ENCODE results near the gene SPDYE17. TPM values are rescaled to one million over a fixed set of nuclear protein-coding genes. Genes with fewer than 3 reads are reported as not detected.
"Not testable (repeated sequence)": the region's sequence is repeated elsewhere in the genome, so short reads cannot be mapped to it uniquely, and the experiment has no call there.

SPDYE17 gene
- total and polyA plus RNA-seq, 5 donors: not detected

GRCh38 chr7:77010074-77010680 is 22.0 kb downstream of the SPDYE17 start:
- H3K27me3 ChIP-seq (ENCODE audit: control insufficient read depth, insufficient read depth); H3K27ac ChIP-seq (ENCODE audit: low read length); ATAC-seq; DNase-seq; H3K9me3 ChIP-seq (ENCODE audit: control insufficient read depth, low read length); H3K4me3 ChIP-seq (ENCODE audit: low read length); intact Hi-C loops (cut with DNase I); H3K4me1 ChIP-seq (ENCODE audit: control insufficient read depth, insufficient read depth, low read length): not testable (repeated sequence)
- WGBS: 88% methylated on average over 11 of the region's 16 CpGs

- peak; percentile 77 to 84 for ATAC-seq
- H3K27me3 ChIP-seq (ENCODE audit: control insufficient read depth, insufficient read depth); H3K4me1 ChIP-seq (ENCODE audit: control insufficient read depth, insufficient read depth, low read length); H3K9me3 ChIP-seq (ENCODE audit: control insufficient read depth, low read length); H3K27ac ChIP-seq (ENCODE audit: low read length); H3K4me3 ChIP-seq (ENCODE audit: low read length); intact Hi-C loops (cut with DNase I): not testable (repeated sequence)
- DNase-seq: peak; percentile 77 to 94 (median 91)
- WGBS: 53% methylated on average over 10 of the region's 10 CpGs
Measured at GRCh38 chr7:77008000-77008399, 24.2 kb downstream of the SPDYE17 start.

- H3K4me1 ChIP-seq (ENCODE audit: control insufficient read depth, insufficient read depth, low read length); intact Hi-C loops (cut with DNase I); H3K27me3 ChIP-seq (ENCODE audit: control insufficient read depth, insufficient read depth); H3K4me3 ChIP-seq (ENCODE audit: low read length); H3K27ac ChIP-seq (ENCODE audit: low read length); H3K9me3 ChIP-seq (ENCODE audit: control insufficient read depth, low read length): not testable (repeated sequence)
- ATAC-seq: peak; percentile 65 to 71
- peak in 1 of 3 donors; percentile 42 for DNase-seq
- WGBS: 92% methylated on average over 11 of the region's 22 CpGs
Measured at GRCh38 chr7:77006127-77007110, 25.7 kb downstream of the SPDYE17 start.

GRCh38 chr7:77005461-77006057 is 26.6 kb downstream of the SPDYE17 start:
- DNase-seq; H3K4me1 ChIP-seq (ENCODE audit: control insufficient read depth, insufficient read depth, low read length); H3K4me3 ChIP-seq (ENCODE audit: low read length); H3K27me3 ChIP-seq (ENCODE audit: control insufficient read depth, insufficient read depth); intact Hi-C loops (cut with DNase I); H3K27ac ChIP-seq (ENCODE audit: low read length); H3K9me3 ChIP-seq (ENCODE audit: control insufficient read depth, low read length): not testable (repeated sequence)
- WGBS: 87% methylated on average over 22 of the region's 27 CpGs
- peak in 1 of 2 donors; percentile 10 for ATAC-seq

GRCh38 chr7:77004151-77004550 is 28.0 kb downstream of the SPDYE17 start:
- H3K4me3 ChIP-seq (ENCODE audit: low read length); H3K4me1 ChIP-seq (ENCODE audit: control insufficient read depth, insufficient read depth, low read length); DNase-seq; H3K27me3 ChIP-seq (ENCODE audit: control insufficient read depth, insufficient read depth); H3K9me3 ChIP-seq (ENCODE audit: control insufficient read depth, low read length); intact Hi-C loops (cut with DNase I); H3K27ac ChIP-seq (ENCODE audit: low read length); ATAC-seq: not testable (repeated sequence)
- WGBS: 96% methylated on average over 9 of the region's 18 CpGs

GRCh38 chr7:77003241-77003640 is 28.9 kb downstream of the SPDYE17 start:
- DNase-seq; intact Hi-C loops (cut with DNase I): not testable (repeated sequence)
- WGBS: 96% methylated on average over 10 of the region's 10 CpGs

GRCh38 chr7:77002678-77003233 is 29.4 kb downstream of the SPDYE17 start:
- ATAC-seq; H3K4me3 ChIP-seq (ENCODE audit: low read length); intact Hi-C loops (cut with DNase I); H3K27me3 ChIP-seq (ENCODE audit: control insufficient read depth, insufficient read depth); H3K4me1 ChIP-seq (ENCODE audit: control insufficient read depth, insufficient read depth, low read length); H3K27ac ChIP-seq (ENCODE audit: low read length); H3K9me3 ChIP-seq (ENCODE audit: control insufficient read depth, low read length): not testable (repeated sequence)
- DNase-seq: peak in 1 of 3 donors; percentile 51
- WGBS: 88% methylated on average over 21 of the region's 21 CpGs

More at GRCh38 chr7:77003241-77003640, 28.9 kb downstream of the SPDYE17 start:
- H3K4me3 ChIP-seq (ENCODE audit: low read length); ATAC-seq; H3K27me3 ChIP-seq (ENCODE audit: control insufficient read depth, insufficient read depth); H3K4me1 ChIP-seq (ENCODE audit: control insufficient read depth, insufficient read depth, low read length); H3K27ac ChIP-seq (ENCODE audit: low read length); H3K9me3 ChIP-seq (ENCODE audit: control insufficient read depth, low read length): not testable (repeated sequence)

- not testable (repeated sequence) for ATAC-seq
Measured at GRCh38 chr7:77002104-77002503, 30.1 kb downstream of the SPDYE17 start.

GRCh38 chr7:76999474-77000107 is 32.6 kb downstream of the SPDYE17 start:
- not testable (repeated sequence) for H3K9me3 ChIP-seq (ENCODE audit: control insufficient read depth, low read length); DNase-seq; H3K4me1 ChIP-seq (ENCODE audit: control insufficient read depth, insufficient read depth, low read length); H3K27ac ChIP-seq (ENCODE audit: low read length); ATAC-seq; H3K4me3 ChIP-seq (ENCODE audit: low read length); H3K27me3 ChIP-seq (ENCODE audit: control insufficient read depth, insufficient read depth)
- intact Hi-C loops (cut with DNase I): loop anchor here in 1 of 4 donors (10.0 kb wide), 1 partner anchor 495 kb away; no protein-coding TSS in a partner anchor
- 76% methylated on average over 15 of the region's 37 CpGs for whole genome bisulfite sequencing

More at GRCh38 chr7:77002104-77002503, 30.1 kb downstream of the SPDYE17 start:
- H3K27me3 ChIP-seq (ENCODE audit: control insufficient read depth, insufficient read depth); H3K27ac ChIP-seq (ENCODE audit: low read length); intact Hi-C loops (cut with DNase I); H3K9me3 ChIP-seq (ENCODE audit: control insufficient read depth, low read length); H3K4me1 ChIP-seq (ENCODE audit: control insufficient read depth, insufficient read depth, low read length); H3K4me3 ChIP-seq (ENCODE audit: low read length): not testable (repeated sequence)
- 79% methylated on average over 15 of the region's 15 CpGs for WGBS
- DNase-seq: peak in 1 of 3 donors; percentile 37

- not testable (repeated sequence) for H3K9me3 ChIP-seq (ENCODE audit: control insufficient read depth, low read length); H3K4me3 ChIP-seq (ENCODE audit: low read length); H3K27me3 ChIP-seq (ENCODE audit: control insufficient read depth, insufficient read depth); H3K4me1 ChIP-seq (ENCODE audit: control insufficient read depth, insufficient read depth, low read length); H3K27ac ChIP-seq (ENCODE audit: low read length)
- WGBS: 89% methylated on average over 9 of the region's 11 CpGs
- DNase-seq: peak in 1 of 3 donors; percentile 48
- peak; percentile 42 to 51 for ATAC-seq
- intact Hi-C loops (cut with DNase I): loop anchor here in 1 of 4 donors (10.0 kb wide), 1 partner anchor 494 kb away; no protein-coding TSS in a partner anchor
Measured at GRCh38 chr7:76998764-76999450, 33.3 kb downstream of the SPDYE17 start.
